HEK293T (cell line): ENCODE results near the gene GALNS.

Experiments used
- ARNT ChIP-seq: fragments of 450-650 bp; IDR thresholded peaks from 2 replicates; pipeline ENCODE4 v1.6.1; 2017; ENCODE audit warnings: mild to moderate bottlenecking
- BHLHE40 ChIP-seq: fragments of 450-650 bp; IDR thresholded peaks from 2 replicates; pipeline ENCODE4 v1.6.1; 2016; ENCODE audit warnings: mild to moderate bottlenecking, moderate library complexity, borderline replicate concordance
- ELF4 ChIP-seq: fragments of 450-650 bp; IDR thresholded peaks from 2 replicates; pipeline ENCODE4 v1.6.1; 2017; ENCODE audit warnings: antibody characterized with exemption
- FOXA1 ChIP-seq: fragments of 450-650 bp; IDR thresholded peaks from 2 replicates; pipeline ENCODE4 v1.6.1; 2016; ENCODE audit warnings: mild to moderate bottlenecking
- FOXK2 ChIP-seq: fragments of 450-650 bp; IDR thresholded peaks from 2 replicates; pipeline ENCODE4 v1.6.1; 2016; ENCODE audit warnings: mild to moderate bottlenecking
- FOXM1 ChIP-seq: fragments of 450-650 bp; IDR thresholded peaks from 2 replicates; pipeline ENCODE4 v1.6.1; 2017; ENCODE audit warnings: mild to moderate bottlenecking, borderline replicate concordance
- L3MBTL2 ChIP-seq: fragments of 450-650 bp; conservative IDR thresholded peaks from 2 replicates; pipeline ENCODE4 v1.6.1; 2016; ENCODE audit warnings: mild to moderate bottlenecking
- LEF1 ChIP-seq: fragments of 450-650 bp; IDR thresholded peaks from 2 replicates; pipeline ENCODE4 v1.6.1; 2017; ENCODE audit warnings: mild to moderate bottlenecking, borderline replicate concordance
- NFRKB ChIP-seq: fragments of 450-650 bp; IDR thresholded peaks from 2 replicates; pipeline ENCODE4 v1.6.1; 2016; ENCODE audit warnings: mild to moderate bottlenecking, moderate library complexity
- PKNOX1 ChIP-seq: fragments of 450-650 bp; IDR thresholded peaks from 2 replicates; pipeline ENCODE4 v1.6.1; 2016
- SP1 ChIP-seq: fragments of 450-650 bp; IDR thresholded peaks from 2 replicates; pipeline ENCODE4 v1.6.1; 2017
- SUZ12 ChIP-seq: fragments of 450-650 bp; IDR thresholded peaks from 2 replicates; pipeline ENCODE4 v1.6.1; 2016; ENCODE audit warnings: mild to moderate bottlenecking
- TARDBP ChIP-seq: fragments of 450-650 bp; IDR thresholded peaks from 2 replicates; pipeline ENCODE4 v1.6.1; 2016
- ZNF384 ChIP-seq: fragments of 450-650 bp; IDR thresholded peaks from 2 replicates; pipeline ENCODE4 v1.6.1; 2016

GRCh38 chr16:88772871-88773811 is 83.6 kb downstream of the GALNS start:
- TF ChIP-seq SP1 (no peak), ZNF384 (no peak), FOXM1 (no peak), SUZ12 (no peak), FOXK2 (no peak), L3MBTL2 (no peak), BHLHE40 (no peak), FOXA1 (no peak), ARNT (no peak), ELF4 (no peak), TARDBP (no peak), PKNOX1 (peak; percentile 20; the same call in 1 of the 2 replicates), NFRKB (no peak), LEF1 (no peak)
